Ishikawa (cell line): Measurements from ENCODE around the gene ATP1B4.

Source experiments
- CEBPB ChIP-seq: IDR thresholded peaks from 2 replicates; pipeline ENCODE4 v1.6.1; 2012
- CREB1 ChIP-seq: IDR thresholded peaks from 2 replicates; pipeline ENCODE4 v1.6.1; 2012; ENCODE audit warnings: low read depth
- EP300 ChIP-seq: IDR thresholded peaks from 2 replicates; pipeline ENCODE4 v1.6.1; 2012; ENCODE audit warnings: borderline replicate concordance
- TCF12 ChIP-seq: IDR thresholded peaks from 2 replicates; pipeline ENCODE4 v1.6.1; 2012; ENCODE audit warnings: low read depth
- TEAD4 ChIP-seq: IDR thresholded peaks from 2 replicates; pipeline ENCODE4 v1.6.1; 2012
- YY1 ChIP-seq: IDR thresholded peaks from 2 replicates; pipeline ENCODE4 v1.6.1; 2012; ENCODE audit warnings: low read depth

GRCh38 chrX:120361764-120362305 lies at the start of gene ATP1B4:
- TF ChIP-seq TEAD4 (no peak), TCF12 (no peak), EP300 (no peak), CREB1 (no peak), CEBPB (no peak), YY1 (no peak)
